Activated T-cell treated with anti-CD3 and anti-CD28 coated beads for 24 hours (primary cell): ENCODE measurements around the gene GNAT2.
"Not testable (repeated sequence)": the region's sequence is repeated elsewhere in the genome, so short reads cannot be mapped to it uniquely, and the experiment has no call there.

Experiments used
- DNase-seq: peaks from one replicate; pipeline ENCODE4 v3.0.0-alpha.2; 2020; ENCODE audit warnings: low read depth

Gene GNAT2

GRCh38 chr1:109619576-109620400 is at the start of gene GNAT2, which contains the start of gene AMPD2:
TSS of gene GNAT2 (minus strand) at chr1:109619616. CDS start at chr1:109612870, 6,746 bp downstream.
TSS of gene AMPD2 (plus strand) at chr1:109619837. CDS start at chr1:109621176, 1,339 bp downstream.
- peak; percentile 67 for DNase-seq

GRCh38 chr1:109668123-109668775 is 48.8 kb upstream of the GNAT2 start:
- DNase-seq = no peak

GRCh38 chr1:109667452-109668122 is 48.2 kb upstream of the GNAT2 start, which contains the start of gene GSTM2:
TSS of gene GSTM2 (plus strand) at chr1:109668057. CDS start at chr1:109668116, 59 bp downstream.
- peak; percentile 75 for DNase-seq

GRCh38 chr1:109664671-109665070 is 45.3 kb upstream of the GNAT2 start:
- no peak for DNase-seq

- DNase-seq = no peak
These were observed 42.0 kb upstream of the GNAT2 start for GRCh38 chr1:109661391-109661790.

GRCh38 chr1:109660691-109661026 is 41.2 kb upstream of the GNAT2 start:
- not testable (repeated sequence) for DNase-seq

GRCh38 chr1:109659997-109660690 is 40.7 kb upstream of the GNAT2 start:
- no peak for DNase-seq

GRCh38 chr1:109659145-109659544 is 39.7 kb upstream of the GNAT2 start:
- DNase-seq = no peak

GRCh38 chr1:109658533-109659042 is 39.2 kb upstream of the GNAT2 start:
- no peak for DNase-seq

GRCh38 chr1:109657970-109658369 is 38.6 kb upstream of the GNAT2 start:
- no peak for DNase-seq

- no peak for DNase-seq
These were observed 38.0 kb upstream of the GNAT2 start for GRCh38 chr1:109657395-109657794.

GRCh38 chr1:109655615-109656519 is 36.5 kb upstream of the GNAT2 start, which contains the start of gene GSTM4:
TSS of gene GSTM4 (plus strand) at chr1:109656099. CDS start at chr1:109656390, 291 bp downstream.
- peak; percentile 54 for DNase-seq

GRCh38 chr1:109654519-109654918 is 35.1 kb upstream of the GNAT2 start:
- no peak for DNase-seq

- DNase-seq = no peak
These were observed 33.9 kb upstream of the GNAT2 start for GRCh38 chr1:109653306-109653705.

- DNase-seq = no peak
These were observed 33.0 kb upstream of the GNAT2 start for GRCh38 chr1:109652402-109652801.

GRCh38 chr1:109650609-109651008 is 31.2 kb upstream of the GNAT2 start:
- DNase-seq = no peak

- DNase-seq = no peak
These were observed 30.1 kb upstream of the GNAT2 start for GRCh38 chr1:109649491-109649914.

GRCh38 chr1:109644670-109645069 is 25.3 kb upstream of the GNAT2 start:
- no peak for DNase-seq

- peak; percentile 81 for DNase-seq
These were observed 24.2 kb upstream of the GNAT2 start for GRCh38 chr1:109643385-109644230.

GRCh38 chr1:109642626-109643025 is 23.2 kb upstream of the GNAT2 start:
- no peak for DNase-seq
